ENCODE measurements around the gene RYR2.

- TF ChIP-seq EZH2phosphoT487 (IDR thresholded peaks at IDR 0.05; ENCODE audit: insufficient read depth, low read depth) (no peak), EZH2 (IDR thresholded peaks at IDR 0.05; ENCODE audit: insufficient read depth, poor library complexity, severe bottlenecking) (no peak)
Measured at GRCh38 chr1:237841485-237841884, 799.5 kb downstream of the RYR2 start.
